ENCODE measurements around the gene EVI5.
"Not testable (repeated sequence)": the region's sequence is repeated elsewhere in the genome, so short reads cannot be mapped to it uniquely, and the experiment has no call there.

- not testable (repeated sequence) for TF ChIP-seq EZH2 (IDR thresholded peaks at IDR 0.05; ENCODE audit: borderline replicate concordance, insufficient read depth, low read length, poor library complexity, severe bottlenecking); EP300 (conservative IDR thresholded peaks at IDR 0.05; ENCODE audit: poor library complexity, severe bottlenecking)
- TF ChIP-seq, protein P1, sequence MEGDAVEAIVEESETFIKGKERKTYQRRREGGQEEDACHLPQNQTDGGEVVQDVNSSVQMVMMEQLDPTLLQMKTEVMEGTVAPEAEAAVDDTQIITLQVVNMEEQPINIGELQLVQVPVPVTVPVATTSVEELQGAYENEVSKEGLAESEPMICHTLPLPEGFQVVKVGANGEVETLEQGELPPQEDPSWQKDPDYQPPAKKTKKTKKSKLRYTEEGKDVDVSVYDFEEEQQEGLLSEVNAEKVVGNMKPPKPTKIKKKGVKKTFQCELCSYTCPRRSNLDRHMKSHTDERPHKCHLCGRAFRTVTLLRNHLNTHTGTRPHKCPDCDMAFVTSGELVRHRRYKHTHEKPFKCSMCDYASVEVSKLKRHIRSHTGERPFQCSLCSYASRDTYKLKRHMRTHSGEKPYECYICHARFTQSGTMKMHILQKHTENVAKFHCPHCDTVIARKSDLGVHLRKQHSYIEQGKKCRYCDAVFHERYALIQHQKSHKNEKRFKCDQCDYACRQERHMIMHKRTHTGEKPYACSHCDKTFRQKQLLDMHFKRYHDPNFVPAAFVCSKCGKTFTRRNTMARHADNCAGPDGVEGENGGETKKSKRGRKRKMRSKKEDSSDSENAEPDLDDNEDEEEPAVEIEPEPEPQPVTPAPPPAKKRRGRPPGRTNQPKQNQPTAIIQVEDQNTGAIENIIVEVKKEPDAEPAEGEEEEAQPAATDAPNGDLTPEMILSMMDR (IDR thresholded peaks at IDR 0.05; ENCODE audit: poor library complexity, severe bottlenecking), result not testable (repeated sequence)
These were observed 63.8 kb downstream of the EVI5 start for GRCh38 chr1:92721157-92721556.
